Suppressor macrophage treated with lipopolysaccharide for 1 hour (primary cell): Measurements from ENCODE around the gene CREG2.
A peak's percentile ranks its signal among the peaks of the same experiment; 100 is the strongest.

Source experiments
- DNase-seq, 3 donors: peaks; one replicate each; pipeline ENCODE4 v3.0.0-alpha.2; 2020 to 2022

CREG2 gene, protein sequence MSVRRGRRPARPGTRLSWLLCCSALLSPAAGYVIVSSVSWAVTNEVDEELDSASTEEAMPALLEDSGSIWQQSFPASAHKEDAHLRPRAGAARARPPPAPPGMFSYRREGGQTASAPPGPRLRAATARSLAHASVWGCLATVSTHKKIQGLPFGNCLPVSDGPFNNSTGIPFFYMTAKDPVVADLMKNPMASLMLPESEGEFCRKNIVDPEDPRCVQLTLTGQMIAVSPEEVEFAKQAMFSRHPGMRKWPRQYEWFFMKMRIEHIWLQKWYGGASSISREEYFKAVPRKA

DNA sequence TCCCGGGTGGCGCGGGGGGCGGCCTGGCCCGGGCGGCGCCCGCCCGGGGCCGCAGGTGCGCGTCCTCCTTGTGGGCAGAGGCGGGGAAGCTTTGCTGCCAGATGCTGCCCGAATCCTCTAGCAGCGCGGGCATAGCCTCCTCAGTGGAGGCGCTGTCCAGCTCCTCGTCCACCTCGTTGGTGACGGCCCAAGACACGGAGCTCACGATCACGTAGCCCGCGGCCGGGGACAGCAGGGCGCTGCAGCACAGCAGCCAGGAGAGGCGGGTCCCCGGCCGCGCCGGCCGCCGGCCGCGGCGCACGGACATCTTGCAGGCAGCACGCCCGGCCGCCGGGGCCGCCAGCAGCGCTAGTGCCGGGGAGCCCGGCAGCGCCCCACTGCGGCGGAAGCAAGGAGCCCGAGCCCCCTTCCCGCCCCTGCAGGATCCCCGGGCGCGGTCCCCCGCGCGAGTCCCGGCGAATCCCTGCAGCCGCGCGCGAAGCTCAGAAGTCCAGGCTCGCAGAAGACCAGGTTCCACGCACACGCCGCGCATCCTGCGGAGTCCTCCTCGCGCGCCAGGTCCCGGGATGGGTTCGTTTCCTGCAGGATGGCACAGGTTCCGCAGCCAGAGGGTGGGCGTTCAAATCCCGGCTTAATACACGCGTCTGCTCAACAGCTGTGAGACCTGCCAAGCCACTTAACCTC lies at the start of gene CREG2:
Gene CREG2 (minus strand): TSS at position 353 of the 684 bp plus-strand sequence. CDS start 46 bp downstream, at position 307.
- DNase-seq = peak; percentile 71 to 91 (median 72)

- DNase-seq = no peak
Observed at GRCh38 chr2:101435001-101435862, 47.9 kb upstream of the CREG2 start.

- DNase-seq = no peak
Observed at GRCh38 chr2:101433465-101433864, 46.2 kb upstream of the CREG2 start.

GRCh38 chr2:101432411-101433181 lies 45.3 kb upstream of the CREG2 start:
- DNase-seq = no peak

- no peak for DNase-seq
Observed at GRCh38 chr2:101431486-101431885, 44.2 kb upstream of the CREG2 start.

GRCh38 chr2:101430156-101430555 lies 42.9 kb upstream of the CREG2 start:
- DNase-seq = no peak

GRCh38 chr2:101429453-101429852 lies 42.1 kb upstream of the CREG2 start:
- DNase-seq = no peak

- no peak for DNase-seq
Observed at GRCh38 chr2:101428422-101429176, 41.3 kb upstream of the CREG2 start.

GRCh38 chr2:101427743-101428142 lies 40.4 kb upstream of the CREG2 start:
- no peak for DNase-seq

DNA sequence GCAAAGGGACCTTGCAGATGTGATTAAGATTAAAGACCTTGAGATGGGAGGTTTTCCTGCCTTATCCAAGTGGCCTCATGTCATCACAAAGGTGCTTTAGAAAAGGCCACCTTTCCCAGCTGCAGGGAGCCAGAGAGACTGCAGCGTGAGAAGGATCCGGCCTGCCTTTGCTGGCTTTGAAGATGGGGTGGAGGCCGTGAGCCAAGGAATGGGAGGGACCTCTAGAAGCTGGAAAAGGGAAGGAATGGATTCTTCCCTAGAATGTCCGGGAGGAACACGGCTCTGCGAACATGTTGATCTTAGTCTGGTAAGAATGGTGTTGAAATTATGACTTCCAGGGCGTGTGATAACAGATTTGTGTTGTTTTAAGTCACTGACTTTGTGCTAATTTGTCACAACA lies 39.9 kb upstream of the CREG2 start:
- DNase-seq = no peak

GRCh38 chr2:101426822-101427221 lies 39.5 kb upstream of the CREG2 start:
- no peak for DNase-seq

DNA sequence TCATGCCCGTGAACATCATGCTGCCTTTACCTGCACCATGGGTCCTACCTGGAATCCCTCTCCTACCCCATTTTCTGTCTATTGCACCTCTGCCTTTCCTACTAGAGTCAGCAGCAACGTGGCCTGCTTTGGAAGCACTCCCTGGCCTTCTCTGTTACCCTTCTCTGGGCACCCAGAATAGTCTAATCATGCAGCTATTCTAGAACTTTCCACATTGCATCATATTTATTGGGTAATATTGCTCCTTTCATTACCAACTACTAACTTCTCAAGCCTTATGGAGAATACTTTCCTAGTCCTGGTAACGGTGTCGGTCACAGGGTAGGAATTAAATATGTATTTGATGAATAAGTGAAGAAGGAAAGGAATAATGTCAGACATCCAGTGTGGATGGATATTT lies 33.3 kb upstream of the CREG2 start:
- DNase-seq = peak; percentile 37 to 65 (median 65)

DNA sequence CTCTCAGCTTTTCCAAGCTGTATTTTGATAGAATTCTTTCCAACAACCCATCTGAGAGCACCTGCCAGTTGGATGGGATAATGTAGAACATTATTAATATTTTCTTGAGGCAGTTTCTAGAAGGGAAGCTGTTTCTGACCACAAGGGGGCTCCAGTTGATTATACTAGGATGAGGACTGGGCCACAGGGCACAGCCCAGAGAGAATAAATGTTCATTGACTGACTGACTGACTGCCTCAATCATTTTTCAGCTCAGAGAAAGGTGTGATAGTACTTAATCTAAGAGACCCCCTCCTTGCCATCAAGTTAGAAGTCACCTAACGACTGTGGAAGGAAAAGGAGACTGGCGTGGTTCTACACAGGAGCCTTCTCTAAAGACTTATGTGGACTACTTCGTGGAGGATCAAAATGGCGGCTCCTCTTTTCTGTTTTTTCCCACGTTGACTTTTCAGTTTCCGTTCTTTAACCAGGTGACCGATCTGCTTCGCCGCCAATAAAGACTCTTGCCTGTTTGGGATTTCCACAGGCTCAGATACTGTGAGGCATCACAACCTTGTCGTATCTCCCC lies 31.9 kb upstream of the CREG2 start:
- DNase-seq = peak; percentile 86 to 93 (median 90)

DNA sequence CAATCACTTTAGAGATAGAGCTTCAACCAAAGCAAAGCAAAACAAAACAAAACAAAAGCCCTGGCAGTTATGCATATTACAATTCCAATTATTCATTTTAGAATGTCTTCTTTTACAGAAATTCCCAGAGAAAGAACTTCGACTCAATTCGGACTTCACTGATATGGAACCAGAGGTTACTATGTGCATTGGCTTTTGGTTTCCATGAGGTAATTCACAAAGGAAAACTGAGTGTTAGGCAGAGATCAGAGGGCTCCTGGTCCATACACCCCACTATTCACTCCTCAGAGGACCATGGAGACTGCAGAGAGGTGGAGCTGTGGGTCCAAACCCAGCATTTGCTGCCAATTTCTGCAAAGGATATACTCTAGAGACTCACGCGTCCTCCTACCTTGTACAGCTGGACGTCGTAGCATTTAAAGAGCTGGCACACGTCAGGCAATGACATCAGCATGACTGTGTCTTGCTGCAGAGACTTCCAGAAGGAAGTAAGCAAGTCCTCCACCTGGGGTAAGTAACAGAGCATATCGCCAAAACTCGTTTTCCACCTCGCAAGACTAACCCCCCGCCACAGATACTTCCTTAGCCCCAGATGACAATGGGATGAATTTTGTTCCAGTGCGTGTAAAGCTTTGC lies 31.3 kb upstream of the CREG2 start:
- DNase-seq = no peak

DNA sequence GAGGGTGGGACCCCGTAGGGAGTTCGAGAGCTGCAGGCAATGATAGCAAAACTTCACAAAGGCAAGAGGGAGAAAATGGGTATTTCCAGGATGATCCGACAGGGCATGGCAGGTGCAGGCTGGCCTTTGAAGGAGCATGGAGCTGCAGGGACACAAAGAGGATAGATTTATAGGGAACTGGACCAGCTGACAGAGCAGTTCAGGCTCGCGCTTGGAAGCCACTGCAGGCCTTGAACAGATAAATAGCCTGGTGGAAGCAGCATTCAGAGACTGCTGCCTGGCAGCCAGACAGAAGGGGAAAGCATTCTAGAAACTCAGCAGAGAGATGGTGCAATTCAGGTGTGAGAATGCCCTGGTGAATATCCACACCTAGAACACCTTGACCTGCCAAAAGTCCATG lies 29.3 kb upstream of the CREG2 start:
- no peak for DNase-seq

GRCh38 chr2:101415884-101416283 lies 28.6 kb upstream of the CREG2 start:
- no peak for DNase-seq

DNA sequence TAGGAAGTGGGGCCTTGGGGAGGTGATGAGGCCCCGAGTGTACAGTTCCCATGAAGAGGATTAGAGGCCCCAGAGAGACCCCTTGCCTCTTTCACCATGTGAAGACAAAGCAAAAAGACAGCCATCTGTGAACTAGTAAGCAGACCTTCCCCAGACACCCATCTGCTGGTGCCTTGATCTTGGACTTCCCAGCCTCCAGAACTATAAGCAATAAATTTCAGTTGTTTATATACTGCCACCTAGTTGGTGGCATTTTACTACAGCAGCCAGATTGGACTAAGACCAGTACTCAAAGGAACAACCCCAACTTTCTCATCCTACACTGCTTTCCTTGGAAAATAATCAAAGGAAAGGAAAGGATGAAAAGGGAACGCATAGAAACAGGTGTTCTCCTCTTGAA lies 27.9 kb upstream of the CREG2 start:
- peak in 1 of 3 donors; percentile 21 for DNase-seq

- no peak for DNase-seq
Observed at GRCh38 chr2:101412092-101412694, 24.9 kb upstream of the CREG2 start.

DNA sequence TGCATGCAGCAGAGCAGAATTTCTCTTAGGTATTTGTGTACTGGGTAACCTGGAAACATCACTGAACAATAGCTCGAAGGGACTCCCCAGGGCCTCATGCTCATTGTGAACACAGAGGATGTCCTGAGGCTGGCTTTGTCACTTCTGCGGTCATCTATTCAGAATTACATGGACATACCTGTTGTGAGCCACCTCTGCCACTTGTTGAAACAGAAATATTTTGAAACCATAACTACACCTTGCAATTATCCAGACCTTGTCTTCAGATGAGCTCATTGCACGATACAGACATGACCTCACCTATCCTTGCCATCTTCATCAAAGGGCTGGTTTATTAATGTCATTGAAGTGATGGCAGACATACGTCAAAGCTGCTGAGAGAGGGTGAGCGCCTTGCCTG lies 23.4 kb upstream of the CREG2 start:
- no peak for DNase-seq

GRCh38 chr2:101410114-101410513 lies 22.8 kb upstream of the CREG2 start:
- DNase-seq = no peak

DNA sequence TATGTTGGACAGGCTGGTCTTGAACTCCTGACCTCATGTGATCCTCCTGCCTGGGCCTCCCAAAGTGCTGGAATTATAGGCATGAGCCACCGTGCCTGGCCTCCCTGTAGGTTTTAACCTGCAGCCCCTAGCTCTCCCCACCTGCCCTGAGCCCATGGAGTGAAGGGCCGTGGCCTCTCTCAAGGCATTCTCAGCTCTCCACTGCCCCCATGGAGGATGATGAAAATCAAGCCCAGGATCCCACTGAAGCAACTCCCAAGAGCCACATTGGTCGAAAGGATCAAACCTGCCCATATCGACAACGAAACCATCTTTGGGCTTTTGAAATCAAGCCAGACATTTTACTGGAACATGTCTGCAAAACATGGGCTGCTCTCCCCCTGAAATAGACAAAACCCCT lies 22.4 kb upstream of the CREG2 start:
- no peak for DNase-seq
